GM12892 (cell line): ENCODE results near the gene AGBL3.

Source experiments
- POLR2A ChIP-seq: IDR thresholded peaks from 2 replicates; pipeline ENCODE4 v1.6.1; 2011; ENCODE audit warnings: low read depth, low read length, control low read depth
- POLR2AphosphoS5 ChIP-seq: IDR thresholded peaks from 2 replicates; pipeline ENCODE4 v1.6.1; 2011; ENCODE audit warnings: low read depth, low read length, control low read depth

DNA sequence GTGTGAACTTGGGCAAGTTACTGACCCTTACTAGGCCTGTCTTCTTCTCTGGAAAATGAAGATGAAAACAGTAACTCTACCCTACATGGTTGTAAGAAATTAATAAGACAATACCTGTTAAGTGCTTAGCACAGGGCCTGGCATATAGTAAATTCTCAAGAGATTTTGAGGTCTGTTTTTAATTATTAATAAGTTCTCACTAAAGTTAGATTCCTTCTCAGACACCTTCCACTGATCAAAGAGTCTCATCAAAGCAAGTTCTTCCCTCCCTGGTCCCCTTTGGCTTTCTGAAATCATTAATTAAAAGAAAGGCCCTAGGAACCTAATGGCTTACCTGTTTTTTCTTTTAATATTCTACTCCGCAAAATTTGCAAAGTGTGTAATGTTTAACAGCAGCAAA is 166.1 kb downstream of the AGBL3 start:
- TF ChIP-seq POLR2AphosphoS5 (no peak), POLR2A (no peak)
